ENCODE measurements around the gene KMT2C. TPM values are rescaled to one million over a fixed set of nuclear protein-coding genes. Genes with fewer than 3 reads are reported as not detected.
"Not testable (repeated sequence)": the region's sequence is repeated elsewhere in the genome, so short reads cannot be mapped to it uniquely, and the experiment has no call there.

Gene KMT2C
- total and polyA plus RNA-seq, 11 donors, result 8.4 to 62.4 (median 42.2) TPM

DNA sequence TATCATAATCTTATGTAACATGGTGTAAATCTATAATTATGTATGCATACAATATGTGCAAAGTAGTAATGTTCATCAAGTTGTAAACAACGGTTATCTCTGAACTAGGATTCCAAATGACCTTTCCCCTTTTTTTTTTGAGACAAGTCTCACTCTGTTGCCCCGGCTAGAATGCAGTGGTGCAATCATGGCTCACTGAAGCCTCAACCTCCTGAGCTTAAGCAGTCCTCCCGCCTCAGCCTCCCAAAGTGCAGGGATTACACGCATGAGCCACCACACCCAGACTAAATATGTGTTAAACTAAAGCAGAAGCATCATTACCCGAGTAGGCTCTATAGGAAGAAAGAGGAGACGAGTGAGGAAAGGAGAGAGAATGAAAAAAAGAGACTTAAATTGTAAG is 7.8 kb upstream of the KMT2C start:
- Histone ChIP-seq H3K36me3 (no peaks in the 10 kb centered on the region), H3K9me3 (no peaks in the 10 kb centered on the region), H3K27me3 (no peaks in the 10 kb centered on the region), H3K27ac (no peak overlapping the region), H3K4me1 (no peaks in the 10 kb centered on the region), H3K4me3 (no peak overlapping the region)
- DNase-seq, result no peak
- WGBS, 4 donors, result 72 to 94% (median 82%) methylated on average over 6 of the region's 6 CpGs
- TF ChIP-seq, protein P1, sequence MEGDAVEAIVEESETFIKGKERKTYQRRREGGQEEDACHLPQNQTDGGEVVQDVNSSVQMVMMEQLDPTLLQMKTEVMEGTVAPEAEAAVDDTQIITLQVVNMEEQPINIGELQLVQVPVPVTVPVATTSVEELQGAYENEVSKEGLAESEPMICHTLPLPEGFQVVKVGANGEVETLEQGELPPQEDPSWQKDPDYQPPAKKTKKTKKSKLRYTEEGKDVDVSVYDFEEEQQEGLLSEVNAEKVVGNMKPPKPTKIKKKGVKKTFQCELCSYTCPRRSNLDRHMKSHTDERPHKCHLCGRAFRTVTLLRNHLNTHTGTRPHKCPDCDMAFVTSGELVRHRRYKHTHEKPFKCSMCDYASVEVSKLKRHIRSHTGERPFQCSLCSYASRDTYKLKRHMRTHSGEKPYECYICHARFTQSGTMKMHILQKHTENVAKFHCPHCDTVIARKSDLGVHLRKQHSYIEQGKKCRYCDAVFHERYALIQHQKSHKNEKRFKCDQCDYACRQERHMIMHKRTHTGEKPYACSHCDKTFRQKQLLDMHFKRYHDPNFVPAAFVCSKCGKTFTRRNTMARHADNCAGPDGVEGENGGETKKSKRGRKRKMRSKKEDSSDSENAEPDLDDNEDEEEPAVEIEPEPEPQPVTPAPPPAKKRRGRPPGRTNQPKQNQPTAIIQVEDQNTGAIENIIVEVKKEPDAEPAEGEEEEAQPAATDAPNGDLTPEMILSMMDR (IDR thresholded peaks at IDR 0.05), result no peak
- TF ChIP-seq POLR2A (IDR thresholded peaks at IDR 0.05), result no peak
- no peak for ATAC-seq
- intact Hi-C loops (cut with DNase I), result no loop called here

DNA sequence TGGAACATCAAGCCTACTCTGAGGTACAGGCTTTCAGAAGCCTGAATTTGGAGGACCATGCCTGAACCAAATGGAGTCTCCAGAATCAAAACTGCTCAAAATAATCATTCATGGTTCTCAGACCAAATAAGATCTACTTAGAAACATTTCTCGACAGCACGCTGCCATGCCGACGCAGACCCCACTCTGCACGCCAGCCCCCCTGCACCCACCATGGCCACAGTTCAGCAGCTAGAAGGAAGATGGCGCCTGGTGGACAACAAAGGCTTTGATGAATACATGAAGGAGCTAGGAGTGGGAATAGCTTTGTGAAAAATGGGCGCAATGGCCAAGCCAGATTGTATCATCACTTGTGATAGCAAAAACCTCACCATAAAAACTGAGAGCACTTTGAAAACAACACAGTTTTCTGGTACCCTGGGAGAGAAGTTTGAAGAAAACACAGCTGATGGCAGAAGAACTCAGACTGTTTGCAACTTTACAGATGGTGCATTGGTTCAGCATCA is 6.6 kb upstream of the KMT2C start:
- Histone ChIP-seq H3K27me3 (no peaks in the 10 kb centered on the region), H3K36me3 (no peaks in the 10 kb centered on the region), H3K4me1 (peaks cover 0 to under 1% (median 0%) of the 10 kb centered on the region in 12 donors), H3K9me3 (no peaks in the 10 kb centered on the region), H3K27ac (no peak overlapping the region), H3K4me3 (no peak overlapping the region)
- no peak for TF ChIP-seq POLR2A (IDR thresholded peaks at IDR 0.05)
- TF ChIP-seq, protein P1 (IDR thresholded peaks at IDR 0.05), result no peak
- DNase-seq (no peak), ATAC-seq (no peak)
- 95 to 98% (median 97%) methylated on average over 7 of the region's 7 CpGs for WGBS, 4 donors
- intact Hi-C loops (cut with DNase I), result no loop called here

DNA sequence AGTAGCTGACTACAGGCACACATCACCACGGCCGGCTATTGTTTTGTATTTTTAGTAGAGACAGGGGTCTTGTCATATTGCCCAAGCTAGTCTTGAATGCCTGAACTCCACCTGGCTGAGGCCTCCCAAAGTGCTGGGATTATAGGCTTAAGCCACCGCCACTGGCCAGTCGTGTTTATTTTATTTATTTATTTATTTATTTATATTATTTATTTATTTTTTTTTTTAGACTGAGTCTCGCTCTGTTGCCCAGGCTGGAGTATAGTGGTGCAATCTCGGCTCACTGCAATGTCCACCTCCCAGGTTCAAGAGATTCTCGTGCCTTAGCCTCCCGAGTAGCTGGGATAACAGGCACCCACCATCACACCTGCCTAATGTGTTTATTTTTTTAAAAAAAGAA is 6.0 kb upstream of the KMT2C start:
- intact Hi-C loops (cut with DNase I); H3K9me3 ChIP-seq; H3K4me1 ChIP-seq; H3K4me3 ChIP-seq; ATAC-seq; H3K36me3 ChIP-seq; H3K27me3 ChIP-seq; H3K27ac ChIP-seq; DNase-seq: not testable (repeated sequence)
- 88 to 90% (median 89%) methylated on average over 8 of the region's 8 CpGs for WGBS, 4 donors

DNA sequence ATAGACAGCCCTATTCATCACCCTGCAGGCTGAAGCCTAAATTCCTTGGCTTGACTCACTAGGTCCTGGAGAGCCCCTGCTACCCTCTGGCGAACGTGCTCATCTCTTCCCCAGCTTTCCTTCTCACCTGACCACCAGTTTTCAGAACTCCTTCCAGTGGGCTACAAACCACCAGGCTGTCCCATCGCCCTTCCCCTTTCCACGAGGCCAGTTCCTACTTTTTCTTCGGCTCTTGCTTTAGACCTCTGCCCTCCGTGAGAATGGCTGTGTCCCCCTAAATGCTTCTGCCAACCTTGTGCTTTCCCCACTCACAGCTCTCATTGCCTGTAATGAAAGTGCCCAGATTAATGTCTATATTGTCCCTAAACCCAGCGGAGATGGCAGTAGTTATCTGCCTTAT is 5.4 kb upstream of the KMT2C start:
- not testable (repeated sequence) for H3K27me3 ChIP-seq, DNase-seq

DNA sequence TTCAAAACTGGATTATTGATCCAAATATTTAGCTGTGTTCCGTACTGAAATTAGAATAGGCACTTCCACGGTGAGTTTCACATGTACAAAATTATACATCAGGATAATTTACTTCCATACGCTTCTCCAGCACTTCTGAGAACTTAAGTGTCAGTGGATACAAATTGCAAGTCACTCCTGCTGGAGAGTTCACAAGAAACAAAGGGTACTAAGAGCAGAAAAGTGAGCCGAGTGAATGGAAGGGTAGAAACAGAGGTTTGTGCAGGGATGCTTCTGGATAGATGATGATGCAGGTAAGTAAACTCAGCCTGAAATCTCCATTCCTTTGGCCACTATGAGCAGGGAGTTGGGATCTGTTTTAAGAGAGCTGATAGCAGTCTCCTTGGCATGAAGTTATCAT is 2.2 kb upstream of the KMT2C start:
- not testable (repeated sequence) for DNase-seq, H3K27ac ChIP-seq, H3K4me3 ChIP-seq, H3K27me3 ChIP-seq, H3K36me3 ChIP-seq, ATAC-seq, H3K9me3 ChIP-seq
- intact Hi-C loops (cut with DNase I), result loop anchor here in 6 of 10 donors (5.0 to 10.0 kb wide), 3 partner anchors 93 to 237 kb away; partner anchors contain the start of gene XRCC2 (in 2 of the 6)
- WGBS, 4 donors, result 77 to 84% (median 81%) methylated on average over 4 of the region's 4 CpGs
- H3K4me1 ChIP-seq, result peaks cover 0 to 15% (median 11%) of the 10 kb centered on the region in 12 donors

More for the DNA sequence above, 5.4 kb upstream of the KMT2C start:
- H3K4me3 ChIP-seq; H3K27ac ChIP-seq; H3K9me3 ChIP-seq; ATAC-seq; H3K4me1 ChIP-seq; H3K36me3 ChIP-seq; intact Hi-C loops (cut with DNase I): not testable (repeated sequence)
- 77 to 80% (median 79%) methylated on average over 7 of the region's 7 CpGs for WGBS, 4 donors

DNA sequence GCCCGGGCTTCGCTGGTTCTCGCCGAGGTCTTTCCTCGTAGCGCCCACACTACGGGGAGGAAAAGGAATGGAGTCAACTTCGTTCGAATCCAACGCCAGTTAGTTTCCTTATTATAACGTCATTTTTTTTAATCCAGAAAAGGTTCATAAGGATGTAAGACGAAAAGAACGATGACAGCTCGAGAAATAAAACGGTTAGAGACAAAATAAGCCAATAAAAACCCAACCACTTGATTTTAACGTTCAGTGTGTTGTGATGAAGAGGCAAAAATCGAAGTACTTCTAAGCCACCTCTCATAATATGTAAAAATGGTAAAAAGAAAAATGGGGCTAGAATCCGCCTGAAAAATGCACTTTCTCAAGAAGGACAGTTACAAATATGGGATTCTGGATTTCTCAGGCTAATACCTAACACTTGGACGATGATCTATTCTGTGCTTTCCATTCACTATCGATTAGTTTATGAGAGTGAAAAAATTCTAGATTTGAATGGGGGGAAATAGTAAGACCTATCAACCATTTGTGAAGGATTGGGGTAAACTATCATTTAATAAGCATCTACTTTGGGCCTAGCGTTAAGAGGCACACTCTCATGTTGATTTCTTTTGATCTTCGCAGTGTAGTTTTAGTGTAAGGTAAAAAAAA is 1.2 kb upstream of the KMT2C start:
- Histone ChIP-seq H3K4me1 (peaks cover 0 to 23% (median 18%) of the 10 kb centered on the region in 12 donors), H3K27ac (peak overlapping the region; percentile 86 to 100 (median 96)), H3K4me3 (peak overlapping the region; percentile 34 to 98 (median 72))
- H3K27me3 ChIP-seq, H3K9me3 ChIP-seq, H3K36me3 ChIP-seq, DNase-seq, ATAC-seq: not testable (repeated sequence)
- 13 to 15% (median 14%) methylated on average over 22 of the region's 22 CpGs for WGBS, 4 donors
- intact Hi-C loops (cut with DNase I), result loop anchor here in 7 of 10 donors (1.0 to 10.0 kb wide), 7 partner anchors 26 to 238 kb away; partner anchors contain the start of gene XRCC2 (in 2 of the 7)
